ENCODE measurements around the gene SLC1A3.
"Not testable (repeated sequence)": the region's sequence is repeated elsewhere in the genome, so short reads cannot be mapped to it uniquely, and the experiment has no call there.

The SLC1A3 gene

GRCh38 chr5:36637516-36637915 lies 31.1 kb downstream of the SLC1A3 start:
- no peak for DNase-seq (ENCODE audit: low read depth)
- no peak for TF ChIP-seq CTCF (IDR thresholded peaks at IDR 0.05; ENCODE audit: insufficient read depth, low read depth, low read length, missing control alignments)
- H3K4me3 ChIP-seq (ENCODE audit: low read depth, low read length), result no peak overlapping the region

GRCh38 chr5:36638056-36638455 lies 31.6 kb downstream of the SLC1A3 start:
- no peak for TF ChIP-seq CTCF (IDR thresholded peaks at IDR 0.05; ENCODE audit: insufficient read depth, low read depth, low read length, missing control alignments)
- no peak overlapping the region for H3K4me3 ChIP-seq (ENCODE audit: low read depth, low read length)
- no peak for DNase-seq (ENCODE audit: low read depth)

GRCh38 chr5:36640949-36641348 lies 34.5 kb downstream of the SLC1A3 start:
- H3K4me3 ChIP-seq (ENCODE audit: low read depth, low read length), result no peak overlapping the region
- DNase-seq (ENCODE audit: low read depth), result no peak
- TF ChIP-seq CTCF (IDR thresholded peaks at IDR 0.05; ENCODE audit: insufficient read depth, low read depth, low read length, missing control alignments), result no peak

GRCh38 chr5:36641431-36641830 lies 35.0 kb downstream of the SLC1A3 start:
- DNase-seq (ENCODE audit: low read depth), result no peak
- H3K4me3 ChIP-seq (ENCODE audit: low read depth, low read length), result no peak overlapping the region
- no peak for TF ChIP-seq CTCF (IDR thresholded peaks at IDR 0.05; ENCODE audit: insufficient read depth, low read depth, low read length, missing control alignments)

GRCh38 chr5:36642089-36642488 lies 35.7 kb downstream of the SLC1A3 start:
- no peak overlapping the region for H3K4me3 ChIP-seq (ENCODE audit: low read depth, low read length)
- no peak for TF ChIP-seq CTCF (IDR thresholded peaks at IDR 0.05; ENCODE audit: insufficient read depth, low read depth, low read length, missing control alignments)
- DNase-seq (ENCODE audit: low read depth), result no peak

GRCh38 chr5:36643162-36643561 lies 36.8 kb downstream of the SLC1A3 start:
- no peak overlapping the region for H3K4me3 ChIP-seq (ENCODE audit: low read depth, low read length)
- no peak for TF ChIP-seq CTCF (IDR thresholded peaks at IDR 0.05; ENCODE audit: insufficient read depth, low read depth, low read length, missing control alignments)
- DNase-seq (ENCODE audit: low read depth), result no peak

- not testable (repeated sequence) for H3K4me3 ChIP-seq (ENCODE audit: low read depth, low read length); DNase-seq (ENCODE audit: low read depth)
These were observed 37.4 kb downstream of the SLC1A3 start for GRCh38 chr5:36643841-36644240.
